HAP-1 (cell line): ENCODE measurements around the gene GGA1.

Source experiments
- DNase-seq, 2 experiments: peaks; one replicate each; pipeline ENCODE4 v3.0.0-alpha.2; 2016 to 2020; ENCODE audit warnings: low spot score in 2 of 2
- H3K27me3 ChIP-seq: fragments of 250-450 bp; sonication (Bioruptor Pico); 2 replicates; pipeline ENCODE4 v1.5.1; 2020; ENCODE audit warnings: low read depth, mild to moderate bottlenecking, moderate library complexity
- H3K36me3 ChIP-seq: fragments of 250-450 bp; sonication (Bioruptor Pico); replicated peaks from 2 replicates; pipeline ENCODE4 v1.5.1; 2020; ENCODE audit warnings: mild to moderate bottlenecking
- H3K4me1 ChIP-seq: fragments of 250-450 bp; sonication (Bioruptor Pico); 2 replicates; pipeline ENCODE4 v1.5.1; 2020; ENCODE audit warnings: mild to moderate bottlenecking
- H3K4me3 ChIP-seq: fragments of 250-450 bp; sonication (Bioruptor Pico); 2 replicates; pipeline ENCODE4 v1.5.1; 2020; ENCODE audit warnings: mild to moderate bottlenecking, moderate library complexity
- H3K9me3 ChIP-seq: fragments of 250-450 bp; sonication (Bioruptor Pico); 2 replicates; pipeline ENCODE4 v1.5.1; 2020; ENCODE audit warnings: mild to moderate bottlenecking, moderate library complexity
- in situ Hi-C: fragments of 300-500 bp; cut with MboI; formaldehyde crosslinking; loops from 3 replicates; pipeline ENCODE4 v1.14.3; 2020; ENCODE audit warnings: low sequenced_read_pairs, inconsistent platforms, mixed read lengths

Gene GGA1

DNA sequence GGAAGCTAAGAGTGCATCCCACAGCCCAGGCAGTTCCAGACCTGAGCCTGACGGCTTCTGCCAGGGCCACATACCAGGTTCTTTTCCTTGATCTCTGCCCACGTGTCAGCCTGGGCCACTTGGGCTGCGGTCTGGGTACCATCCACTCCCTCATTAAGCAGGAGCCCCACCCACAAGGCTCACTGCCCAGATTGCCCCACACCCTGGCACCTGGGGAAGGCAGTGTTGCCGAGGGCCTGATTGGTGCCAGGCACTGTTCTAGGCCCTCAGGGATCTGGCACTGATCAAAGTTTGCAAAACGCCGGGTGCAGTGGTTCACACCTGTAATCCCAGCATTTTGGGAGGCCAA lies 15.4 kb downstream of the GGA1 start:
- Histone ChIP-seq H3K9me3 (no peaks in the 10 kb centered on the region), H3K4me3 (no peak overlapping the region), H3K27me3 (no peaks in the 10 kb centered on the region), H3K36me3 (peaks cover 48% of the 10 kb centered on the region), H3K4me1 (no peaks in the 10 kb centered on the region)
- in situ Hi-C loops, result no loop called here
- DNase-seq, result no peak

DNA sequence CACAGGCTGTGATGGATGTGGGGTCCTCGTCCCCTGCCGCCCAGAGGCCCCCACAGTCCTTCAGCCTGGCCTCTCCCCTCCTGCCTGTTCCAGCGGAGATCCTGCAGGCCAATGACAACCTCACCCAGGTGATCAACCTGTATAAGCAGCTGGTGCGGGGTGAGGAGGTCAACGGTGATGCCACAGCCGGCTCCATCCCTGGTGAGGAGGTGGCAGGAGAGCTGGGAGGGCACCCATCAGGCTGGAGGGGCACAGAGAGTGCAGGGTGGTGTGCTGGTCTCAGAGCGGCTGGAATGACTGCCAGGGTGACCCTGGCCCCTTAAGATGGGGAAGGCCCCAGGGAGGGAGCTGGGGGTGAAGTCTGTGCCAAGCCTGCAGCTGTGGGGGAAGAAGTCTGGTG lies 16.2 kb downstream of the GGA1 start:
- Histone ChIP-seq H3K36me3 (peaks cover 48% of the 10 kb centered on the region), H3K4me3 (no peak overlapping the region), H3K9me3 (no peaks in the 10 kb centered on the region), H3K4me1 (no peaks in the 10 kb centered on the region), H3K27me3 (no peaks in the 10 kb centered on the region)
- in situ Hi-C loops, result no loop called here
- no peak for DNase-seq

DNA sequence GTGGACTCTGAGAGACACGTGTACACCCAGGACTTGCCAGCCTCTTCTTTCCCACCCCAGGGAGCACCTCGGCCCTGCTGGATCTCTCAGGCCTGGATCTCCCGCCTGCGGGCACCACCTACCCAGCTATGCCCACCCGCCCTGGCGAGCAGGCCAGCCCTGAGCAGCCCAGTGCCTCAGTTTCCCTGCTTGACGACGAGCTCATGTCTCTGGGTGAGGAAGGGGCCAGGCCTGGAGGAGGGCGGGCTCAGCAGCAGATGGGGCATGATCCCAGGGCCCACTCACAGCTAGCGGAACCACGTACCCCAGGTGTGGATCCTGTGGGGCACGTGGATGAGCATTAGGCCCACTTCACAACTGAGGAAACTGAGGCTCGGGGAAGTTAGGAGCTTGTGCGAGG lies 17.1 kb downstream of the GGA1 start:
- H3K4me3 ChIP-seq, result no peak overlapping the region
- DNase-seq, result no peak
- in situ Hi-C loops, result no loop called here
- H3K36me3 ChIP-seq, result peaks cover 39% of the 10 kb centered on the region
- no peaks in the 10 kb centered on the region for H3K27me3 ChIP-seq
- H3K9me3 ChIP-seq, result no peaks in the 10 kb centered on the region
- no peaks in the 10 kb centered on the region for H3K4me1 ChIP-seq

DNA sequence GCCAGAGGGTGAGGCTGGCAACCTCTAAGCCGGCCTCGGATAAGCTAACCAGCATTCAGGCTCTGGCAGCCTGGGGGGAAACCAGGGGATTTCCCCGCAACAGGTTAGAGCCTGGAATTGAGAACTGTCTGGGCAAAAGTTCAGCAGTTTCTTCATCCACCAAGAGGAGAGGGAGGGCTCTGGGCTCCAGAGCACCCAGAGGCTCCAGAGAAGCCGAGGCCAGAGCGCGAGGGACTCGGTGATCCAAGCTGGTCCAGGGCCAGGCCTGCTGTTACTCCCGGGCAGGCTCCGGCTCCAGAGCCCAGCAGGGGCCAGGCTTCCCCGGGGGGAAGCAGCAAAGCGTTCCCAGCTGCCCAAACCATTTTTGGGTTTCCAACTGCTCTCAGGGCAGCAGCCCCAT lies 17.5 kb downstream of the GGA1 start:
- no peaks in the 10 kb centered on the region for H3K9me3 ChIP-seq
- no peaks in the 10 kb centered on the region for H3K27me3 ChIP-seq
- in situ Hi-C loops, result no loop called here
- peaks cover 38% of the 10 kb centered on the region for H3K36me3 ChIP-seq
- H3K4me1 ChIP-seq, result no peaks in the 10 kb centered on the region
- H3K4me3 ChIP-seq, result no peak overlapping the region
- DNase-seq, result no peak

DNA sequence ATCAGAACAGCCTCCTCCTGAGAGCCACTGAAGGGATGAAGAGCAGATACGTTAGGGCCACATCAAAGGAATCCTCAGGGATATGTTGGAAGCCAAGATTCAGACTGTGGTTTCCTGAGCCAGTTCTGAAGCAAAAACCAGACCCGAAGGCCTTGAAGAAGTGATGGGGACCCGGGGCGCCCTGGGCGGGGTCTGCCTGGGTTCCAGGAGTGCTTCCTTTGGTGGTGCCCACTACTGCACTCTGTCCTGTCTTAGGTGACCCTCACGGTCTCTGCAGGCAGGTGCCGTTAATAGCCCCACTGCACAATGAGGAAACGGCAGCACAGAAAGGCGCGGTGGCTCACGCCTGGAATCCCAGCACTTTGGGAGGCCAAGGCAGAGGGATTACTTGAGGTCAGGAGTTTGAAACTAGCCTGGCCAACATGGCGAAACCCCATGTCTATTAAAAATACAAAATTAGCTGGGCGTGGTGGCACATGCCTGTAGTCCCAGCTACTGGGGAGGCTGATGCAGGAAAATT lies 18.0 kb downstream of the GGA1 start:
- in situ Hi-C loops, result no loop called here
- no peak overlapping the region for H3K4me3 ChIP-seq
- no peaks in the 10 kb centered on the region for H3K4me1 ChIP-seq
- H3K9me3 ChIP-seq, result no peaks in the 10 kb centered on the region
- H3K36me3 ChIP-seq, result peaks cover 38% of the 10 kb centered on the region
- H3K27me3 ChIP-seq, result no peaks in the 10 kb centered on the region
- no peak for DNase-seq

DNA sequence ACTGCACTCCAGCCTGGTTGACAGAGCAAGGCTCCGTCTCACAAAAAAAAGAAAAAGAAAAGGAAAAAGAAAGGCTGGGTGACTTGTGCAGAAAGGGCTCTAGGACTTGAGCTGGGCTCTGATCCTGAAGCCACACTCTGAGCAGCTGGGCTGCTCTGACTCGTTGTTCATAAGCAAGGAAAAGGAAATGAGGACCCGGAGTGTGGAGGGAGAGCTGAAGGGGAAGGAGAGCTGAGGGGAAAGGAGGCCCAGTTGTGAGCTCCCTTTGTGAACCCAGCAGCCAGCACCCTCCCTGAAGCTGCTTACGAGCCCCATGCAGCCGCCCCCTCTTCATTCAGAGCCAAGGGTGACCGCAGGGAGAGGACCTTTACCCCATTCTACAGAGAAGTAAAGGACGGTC lies 18.5 kb downstream of the GGA1 start:
- in situ Hi-C loops, result no loop called here
- no peaks in the 10 kb centered on the region for H3K27me3 ChIP-seq
- peaks cover 39% of the 10 kb centered on the region for H3K36me3 ChIP-seq
- no peak for DNase-seq
- H3K4me1 ChIP-seq, result no peaks in the 10 kb centered on the region
- H3K9me3 ChIP-seq, result no peaks in the 10 kb centered on the region
- H3K4me3 ChIP-seq, result no peak overlapping the region

DNA sequence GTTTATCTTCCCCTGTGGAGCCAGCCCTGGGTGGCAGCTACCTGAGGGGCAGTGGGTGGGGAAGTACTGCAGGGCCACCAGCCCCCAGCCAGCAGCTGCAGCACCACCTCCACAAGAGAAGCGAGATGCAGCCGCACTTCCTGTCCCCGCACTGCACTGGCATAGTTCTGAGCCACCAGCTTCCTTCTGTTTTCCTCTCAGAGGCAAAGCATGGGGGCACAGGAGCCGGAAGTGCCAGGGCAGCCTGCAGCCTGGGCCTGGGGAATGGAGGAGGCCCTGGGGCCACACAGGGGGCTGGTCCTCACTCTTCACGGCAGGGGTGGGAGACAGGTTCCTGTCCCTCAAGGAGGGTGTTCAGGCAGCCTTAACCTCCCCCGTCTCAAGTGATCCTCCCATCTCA lies 18.9 kb downstream of the GGA1 start:
- in situ Hi-C loops, result no loop called here
- DNase-seq, result no peak
- Histone ChIP-seq H3K4me1 (no peaks in the 10 kb centered on the region), H3K36me3 (peaks cover 41% of the 10 kb centered on the region), H3K27me3 (no peaks in the 10 kb centered on the region), H3K9me3 (no peaks in the 10 kb centered on the region), H3K4me3 (no peak overlapping the region)

DNA sequence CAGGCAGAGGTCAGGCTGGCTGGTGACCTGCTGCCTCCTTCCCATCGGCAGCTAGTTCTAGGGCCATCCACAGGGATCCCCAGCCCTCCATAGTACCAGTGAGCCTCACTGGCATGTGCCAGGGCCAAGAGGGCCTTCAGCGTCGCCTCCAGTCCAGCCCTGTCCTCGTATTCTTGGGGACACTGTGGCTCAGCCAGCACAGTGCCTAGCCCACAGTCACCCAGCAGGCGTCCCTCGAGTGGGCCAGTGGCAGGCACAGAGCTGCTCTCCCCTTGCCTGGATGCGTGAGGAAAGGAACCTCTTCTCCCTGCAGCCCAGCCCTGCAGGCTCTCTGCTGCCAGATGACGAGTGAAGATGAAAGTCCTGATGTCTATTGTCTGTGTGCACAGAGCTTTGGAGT lies 20.2 kb downstream of the GGA1 start:
- in situ Hi-C loops, result no loop called here
- H3K9me3 ChIP-seq, result no peaks in the 10 kb centered on the region
- no peak for DNase-seq
- no peak overlapping the region for H3K4me3 ChIP-seq
- no peaks in the 10 kb centered on the region for H3K27me3 ChIP-seq
- H3K4me1 ChIP-seq, result no peaks in the 10 kb centered on the region
- peaks cover 34% of the 10 kb centered on the region for H3K36me3 ChIP-seq

DNA sequence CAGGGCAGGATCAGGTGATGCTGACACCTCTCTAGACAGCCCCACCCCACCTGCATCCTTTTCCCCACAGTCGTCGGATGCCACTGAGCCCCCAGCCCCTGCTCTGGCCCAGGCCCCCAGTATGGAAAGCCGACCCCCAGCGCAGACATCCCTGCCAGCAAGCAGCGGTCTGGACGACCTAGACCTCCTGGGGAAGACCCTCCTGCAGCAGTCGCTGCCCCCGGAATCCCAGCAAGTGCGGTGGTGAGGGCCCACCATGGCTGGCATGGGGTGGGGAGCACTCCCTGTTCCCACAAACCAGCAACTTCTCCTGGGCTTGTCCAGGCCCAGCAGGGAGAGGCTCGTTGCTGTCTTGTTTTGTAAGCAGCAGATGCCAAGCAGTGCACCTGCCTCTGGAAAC lies 21.3 kb downstream of the GGA1 start:
- H3K36me3 ChIP-seq, result peaks cover 25% of the 10 kb centered on the region
- no peaks in the 10 kb centered on the region for H3K9me3 ChIP-seq
- no peak overlapping the region for H3K4me3 ChIP-seq
- in situ Hi-C loops, result no loop called here
- no peaks in the 10 kb centered on the region for H3K4me1 ChIP-seq
- no peaks in the 10 kb centered on the region for H3K27me3 ChIP-seq
- no peak for DNase-seq

DNA sequence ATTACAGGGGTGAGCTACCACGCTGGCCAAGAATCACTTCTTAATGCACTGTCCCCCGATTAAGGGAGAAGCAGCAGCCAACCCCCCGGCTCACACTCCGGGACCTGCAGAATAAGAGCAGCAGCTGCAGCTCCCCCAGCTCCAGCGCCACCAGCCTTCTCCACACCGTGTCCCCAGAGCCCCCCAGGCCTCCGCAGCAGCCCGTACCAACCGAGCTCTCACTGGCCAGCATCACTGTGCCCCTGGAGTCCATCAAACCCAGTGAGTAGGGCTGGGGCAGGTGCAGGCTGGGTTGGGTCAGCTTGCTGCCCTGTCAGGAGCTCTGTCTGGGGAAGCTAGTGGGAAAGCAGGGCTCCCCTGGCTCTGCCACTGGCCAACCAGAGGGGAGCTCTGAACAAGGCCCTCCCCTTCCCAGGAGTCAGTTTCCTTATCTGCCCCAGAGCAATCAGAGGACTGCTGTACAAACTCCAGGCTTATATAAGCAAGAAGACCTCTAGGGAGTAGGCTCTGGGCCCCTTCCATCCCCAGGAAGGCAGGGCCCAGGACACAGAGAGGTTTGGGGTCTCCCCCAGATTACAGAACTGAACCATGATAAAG lies 22.3 kb downstream of the GGA1 start:
- H3K27me3 ChIP-seq, result no peaks in the 10 kb centered on the region
- in situ Hi-C loops, result no loop called here
- no peaks in the 10 kb centered on the region for H3K4me1 ChIP-seq
- no peak for DNase-seq
- H3K4me3 ChIP-seq, result no peak overlapping the region
- H3K9me3 ChIP-seq, result no peaks in the 10 kb centered on the region
- peaks cover 15% of the 10 kb centered on the region for H3K36me3 ChIP-seq

DNA sequence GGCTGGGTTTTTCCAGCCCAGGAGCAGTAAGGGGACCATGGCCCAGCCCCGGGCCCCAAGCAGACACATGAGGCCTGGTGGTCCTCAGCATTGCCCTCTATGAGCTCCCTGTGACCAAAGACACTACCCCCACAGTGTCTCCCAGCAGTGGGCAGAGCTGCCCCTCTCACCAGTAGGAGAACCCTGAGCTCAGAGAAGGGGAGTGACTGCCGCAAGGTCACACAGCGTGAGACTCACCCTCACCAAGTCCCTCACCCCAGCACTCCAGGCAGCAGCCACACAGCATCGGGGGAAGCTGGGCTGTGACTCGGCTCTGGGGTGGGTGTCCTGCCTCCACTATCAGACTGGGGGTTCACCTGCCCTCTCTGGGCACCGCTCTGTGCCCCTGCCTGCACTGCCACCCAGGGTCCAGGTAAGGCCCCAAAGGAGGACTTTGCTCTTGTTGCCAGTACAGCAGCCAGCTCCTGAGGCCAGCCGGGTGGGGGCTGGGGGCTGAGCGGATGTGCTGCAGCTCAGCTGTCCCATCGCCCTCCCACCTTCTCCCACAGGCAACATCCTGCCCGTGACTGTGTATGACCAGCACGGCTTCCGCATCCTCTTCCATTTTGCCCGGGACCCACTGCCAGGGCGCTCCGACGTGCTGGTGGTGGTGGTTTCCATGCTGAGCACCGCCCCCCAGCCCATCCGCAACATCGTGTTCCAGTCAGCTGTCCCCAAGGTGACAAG lies 23.0 kb downstream of the GGA1 start:
- in situ Hi-C loops, result no loop called here

DNA sequence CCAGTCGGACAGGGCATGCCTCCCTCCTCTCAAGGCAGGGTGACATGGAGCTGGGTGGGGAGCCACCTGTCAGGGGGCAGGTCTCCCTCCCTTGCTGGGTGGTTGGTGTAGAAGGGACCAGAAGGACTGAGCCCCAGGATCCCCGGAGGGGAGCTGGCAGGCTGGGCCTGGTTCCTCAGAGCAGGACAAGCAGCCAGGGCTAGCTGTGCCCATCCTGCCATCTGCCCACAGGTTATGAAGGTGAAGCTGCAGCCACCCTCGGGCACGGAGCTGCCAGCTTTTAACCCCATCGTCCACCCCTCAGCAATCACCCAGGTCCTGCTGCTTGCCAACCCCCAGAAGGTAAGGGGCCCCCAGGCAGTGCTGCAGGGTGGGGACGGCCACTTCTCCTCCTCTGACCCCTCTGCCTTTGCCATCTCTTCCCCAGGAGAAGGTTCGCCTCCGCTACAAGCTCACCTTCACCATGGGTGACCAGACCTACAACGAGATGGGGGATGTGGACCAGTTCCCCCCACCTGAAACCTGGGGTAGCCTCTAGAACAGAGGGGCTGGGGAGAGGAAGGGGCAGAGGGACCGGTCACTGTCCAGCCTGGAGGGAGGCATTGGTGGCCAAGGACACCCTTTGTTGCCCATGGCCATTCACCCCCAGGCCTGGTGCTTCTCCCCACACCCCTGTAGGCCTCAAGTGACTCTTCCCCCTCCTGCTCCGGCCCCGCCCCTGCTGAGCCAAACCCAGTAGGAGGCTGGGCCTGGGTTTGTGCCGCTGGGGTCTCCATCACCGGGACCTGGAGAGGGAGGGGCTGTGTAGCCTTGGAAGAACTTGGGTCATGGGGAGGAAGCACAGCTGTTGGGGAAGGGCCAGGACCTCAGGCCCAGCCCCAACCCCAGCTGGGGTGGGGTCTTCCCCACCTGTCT lies 23.8 kb downstream of the GGA1 start:
- DNase-seq, result no peak
- Histone ChIP-seq H3K9me3 (no peaks in the 10 kb centered on the region), H3K4me1 (no peaks in the 10 kb centered on the region), H3K36me3 (peaks cover 14% of the 10 kb centered on the region), H3K4me3 (no peak overlapping the region), H3K27me3 (no peaks in the 10 kb centered on the region)
- in situ Hi-C loops, result no loop called here

More for the DNA sequence above, 23.0 kb downstream of the GGA1 start:
- no peaks in the 10 kb centered on the region for H3K4me1 ChIP-seq
- no peak for DNase-seq
- no peaks in the 10 kb centered on the region for H3K9me3 ChIP-seq
- peaks cover 14% of the 10 kb centered on the region for H3K36me3 ChIP-seq
- H3K27me3 ChIP-seq, result no peaks in the 10 kb centered on the region
- no peak overlapping the region for H3K4me3 ChIP-seq

DNA sequence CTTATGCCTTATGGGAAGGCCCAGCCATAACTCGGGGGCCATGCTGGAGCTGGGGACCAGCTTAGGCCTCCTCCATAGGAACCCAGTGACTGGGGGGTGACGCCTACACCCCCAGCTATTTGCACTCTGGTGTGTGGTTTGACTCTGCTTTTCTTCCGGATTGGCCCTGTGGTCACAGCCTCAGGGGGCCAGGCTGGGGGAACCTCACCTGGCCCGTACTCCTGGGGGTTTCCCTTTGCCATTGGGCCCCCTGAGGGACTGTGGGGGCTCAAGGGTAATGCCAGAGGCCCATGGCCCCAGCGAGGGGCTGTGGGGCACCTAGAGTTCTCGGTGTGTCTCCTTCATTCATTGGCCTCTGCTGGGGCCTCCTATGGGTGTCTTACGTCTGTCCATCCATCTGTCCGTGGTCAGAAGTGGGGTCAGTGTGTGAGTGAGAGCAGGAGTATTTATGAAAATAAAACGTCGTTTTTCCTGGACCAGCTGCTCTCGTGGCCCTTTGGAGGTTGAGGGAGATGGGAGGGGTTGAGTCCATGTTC lies 24.5 kb downstream of the GGA1 start:
- no peak for DNase-seq
- in situ Hi-C loops, result no loop called here

More for the DNA sequence above, 24.5 kb downstream of the GGA1 start:
- H3K4me1 ChIP-seq, result no peaks in the 10 kb centered on the region
- no peaks in the 10 kb centered on the region for H3K27me3 ChIP-seq
- H3K9me3 ChIP-seq, result no peaks in the 10 kb centered on the region
- H3K36me3 ChIP-seq, result peaks cover 14% of the 10 kb centered on the region
- H3K4me3 ChIP-seq, result no peak overlapping the region
